Limb (tissue), 2 donors: ENCODE results near the gene ZNF814.
"Not testable (repeated sequence)": the region's sequence is repeated elsewhere in the genome, so short reads cannot be mapped to it uniquely, and the experiment has no call there.

Experiments used
- DNase-seq, 2 donors: peaks; one replicate each; pipeline ENCODE4 v3.0.0-alpha.2; 2016; ENCODE audit errors: extremely low spot score in 2 of 2

Gene ZNF814

DNA sequence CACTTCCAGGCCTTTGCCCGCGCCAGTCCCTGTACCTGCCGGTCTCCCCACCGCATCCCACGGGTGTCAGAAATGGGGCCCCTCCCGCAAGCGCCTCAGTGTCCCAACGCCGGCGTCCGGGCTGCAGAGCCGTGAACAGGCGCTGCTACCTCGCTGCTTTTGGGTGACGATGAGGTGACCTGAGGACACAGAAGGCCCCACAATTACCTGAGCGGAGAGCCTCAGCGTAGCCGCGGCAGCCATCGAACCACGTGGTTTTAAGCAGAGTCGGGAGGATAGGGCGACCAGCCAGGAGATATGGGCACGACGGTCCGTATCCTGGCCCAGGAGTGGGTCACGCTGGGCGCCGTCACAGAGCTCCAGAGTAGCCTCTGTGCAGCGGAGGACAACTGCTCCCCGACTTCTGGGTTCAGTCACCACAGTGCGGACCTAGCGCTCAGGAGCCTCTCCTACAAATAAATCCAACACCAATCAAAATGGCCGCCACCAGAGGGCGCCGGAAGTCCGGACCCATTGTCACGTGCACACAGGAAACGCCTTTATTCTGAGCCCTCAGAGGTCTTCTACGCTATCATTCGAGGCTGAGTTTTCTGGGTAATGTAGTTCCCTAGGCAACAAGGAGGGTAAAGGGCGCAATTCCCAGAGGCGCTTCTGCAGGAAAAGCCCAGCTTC is at the start of gene ZNF814:
Gene ZNF814 (minus strand): TSS at position 478 of the 672 bp plus-strand sequence. CDS start 235 bp downstream, at position 243.
- peak; percentile 91 to 93 for DNase-seq

DNA sequence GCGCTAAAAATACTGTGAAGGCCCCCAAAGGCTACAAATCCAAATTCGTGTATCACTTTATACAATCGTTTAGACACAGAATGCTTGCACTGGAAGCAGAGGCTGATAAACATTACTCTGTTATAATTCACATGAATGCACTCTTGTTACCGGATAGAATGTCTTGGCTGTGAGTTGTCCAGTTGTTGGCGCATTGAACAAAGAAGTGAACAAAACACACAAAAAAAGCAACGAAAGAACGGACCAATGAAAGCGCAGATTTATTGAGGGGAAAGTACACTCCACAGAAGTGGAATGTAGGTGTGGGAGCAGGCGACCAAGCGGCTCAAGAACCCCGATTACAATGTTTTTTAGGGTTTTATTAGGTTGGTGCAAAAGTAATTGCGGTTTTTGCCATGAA is 46.9 kb upstream of the ZNF814 start:
- no peak for DNase-seq

DNA sequence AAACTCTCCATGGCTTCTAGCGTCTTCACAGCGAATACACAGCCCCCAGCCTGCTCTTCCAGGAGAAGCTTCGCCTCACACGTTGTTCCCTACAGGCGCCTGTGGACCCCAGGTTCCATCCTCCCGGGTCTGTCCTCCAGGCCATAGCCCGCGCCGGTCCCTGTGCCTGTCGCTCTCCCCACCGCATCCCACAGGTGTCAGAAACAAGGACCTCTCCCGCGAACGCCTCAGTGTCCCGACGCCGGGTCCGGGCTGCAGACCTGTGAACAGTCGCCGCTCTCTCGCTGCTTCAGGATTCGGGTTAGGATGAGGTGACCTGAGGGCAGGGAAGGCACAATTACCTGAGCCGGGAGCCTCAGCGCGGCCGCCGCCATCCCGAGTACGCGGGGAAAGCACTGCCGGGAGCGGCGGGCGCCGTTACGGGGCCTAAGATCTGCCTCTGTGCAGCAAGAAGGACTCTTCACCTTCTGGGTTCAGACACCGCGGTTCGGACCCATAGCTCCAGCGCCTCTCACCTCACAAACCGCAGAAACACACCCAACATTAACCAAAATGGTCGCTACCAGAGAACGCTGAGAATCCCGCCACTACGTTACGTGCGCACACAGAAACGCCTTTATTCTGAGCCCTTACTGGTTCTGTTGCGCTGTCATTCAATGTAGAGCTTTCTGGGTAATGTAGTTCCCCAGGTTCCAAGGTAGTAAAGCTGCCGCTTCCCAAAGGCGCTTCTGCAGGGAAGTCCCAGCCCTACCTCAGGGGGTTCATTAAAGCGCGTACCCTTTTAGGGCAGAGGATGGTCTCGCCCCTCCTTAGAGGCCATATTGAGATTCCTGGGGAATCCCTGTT is 46.2 kb upstream of the ZNF814 start, which contains the start of gene ZNF418:
Gene ZNF418 (minus strand): TSS at position 583 of the 846 bp plus-strand sequence. CDS start 1,580 bp downstream, outside the sequence.
- peak; percentile 81 to 92 for DNase-seq

DNA sequence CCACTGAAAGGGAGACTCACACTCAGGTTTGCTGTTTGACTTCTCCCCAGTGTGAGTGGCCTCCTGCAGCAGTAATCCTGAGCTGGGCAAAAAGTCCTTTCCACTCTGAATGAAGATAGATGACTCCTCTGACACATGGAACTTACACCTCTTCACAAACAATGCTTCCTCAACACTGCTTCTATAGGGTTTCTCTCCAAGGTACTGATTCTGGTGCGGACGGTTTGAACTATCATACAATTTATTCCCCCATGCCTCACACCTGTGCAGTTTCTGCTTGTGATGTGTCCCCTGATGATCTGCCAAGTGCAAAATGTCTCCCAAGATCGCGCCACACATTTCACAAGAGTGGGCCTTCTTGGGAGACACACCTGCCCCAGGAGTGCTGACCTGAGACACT is 38.8 kb upstream of the ZNF814 start:
- DNase-seq, result no peak

DNA sequence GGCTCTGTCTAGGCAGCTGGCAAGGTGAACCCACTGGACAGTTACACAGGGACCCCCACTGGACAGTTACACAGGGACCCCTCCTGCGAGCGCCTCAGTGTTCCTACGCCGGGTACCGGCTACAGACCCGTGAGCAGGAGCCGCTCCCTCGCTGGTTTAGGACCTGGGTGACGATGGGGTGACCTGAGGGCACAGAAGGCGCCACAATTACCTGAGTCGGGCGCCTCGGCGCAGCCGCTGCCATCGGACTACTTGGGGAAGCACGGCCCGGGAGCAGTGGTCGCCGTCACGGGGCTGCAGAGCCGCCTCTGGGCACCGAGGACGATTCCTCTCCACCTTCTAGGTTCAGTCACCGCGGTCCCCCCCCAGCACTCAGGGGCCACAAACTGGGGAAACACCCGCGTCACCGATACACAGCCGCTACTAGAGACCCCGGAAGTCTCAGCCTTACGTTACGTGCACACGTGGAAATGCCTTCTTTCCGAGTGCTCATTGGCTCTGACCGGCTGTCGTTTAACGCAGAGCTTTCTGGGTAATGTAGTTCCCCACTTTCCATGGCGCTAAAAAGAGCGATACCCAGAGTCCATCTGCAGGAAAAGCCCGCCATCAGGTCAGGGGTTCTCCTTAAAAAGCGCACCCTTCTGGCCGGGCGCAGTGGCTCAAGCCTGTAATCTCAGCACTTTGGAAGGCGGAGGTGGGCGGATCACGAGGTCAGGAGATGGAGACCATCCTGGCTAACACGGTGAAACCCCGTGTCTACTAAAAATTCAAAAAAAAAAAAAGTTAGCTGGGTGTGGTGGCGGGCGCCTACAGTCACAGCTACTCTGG is 27.5 kb upstream of the ZNF814 start, which contains the start of gene ZNF417:
Gene ZNF417 (minus strand): TSS at position 425 of the 828 bp plus-strand sequence. CDS start 181 bp downstream, at position 244.
- DNase-seq, result peak; percentile 88 to 97

DNA sequence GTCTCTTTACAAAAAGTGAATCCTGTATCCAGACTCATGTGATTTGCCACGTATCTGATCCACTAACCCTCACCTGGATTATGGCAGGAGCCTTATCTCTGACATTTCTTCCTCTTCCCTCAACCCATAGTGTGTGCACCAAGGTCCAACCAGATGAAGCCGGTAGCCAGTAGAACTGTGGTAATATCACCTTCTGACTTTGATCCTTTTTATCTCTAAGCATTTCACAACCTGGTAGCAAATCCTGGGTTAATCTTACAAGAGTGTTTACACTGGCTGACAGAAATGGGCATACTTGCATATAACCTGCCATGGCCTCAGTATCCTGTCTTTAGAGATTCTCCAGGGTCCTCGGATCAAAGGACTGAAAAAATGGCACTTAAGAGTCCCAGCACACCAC is 25.7 kb upstream of the ZNF814 start:
- no peak for DNase-seq

DNA sequence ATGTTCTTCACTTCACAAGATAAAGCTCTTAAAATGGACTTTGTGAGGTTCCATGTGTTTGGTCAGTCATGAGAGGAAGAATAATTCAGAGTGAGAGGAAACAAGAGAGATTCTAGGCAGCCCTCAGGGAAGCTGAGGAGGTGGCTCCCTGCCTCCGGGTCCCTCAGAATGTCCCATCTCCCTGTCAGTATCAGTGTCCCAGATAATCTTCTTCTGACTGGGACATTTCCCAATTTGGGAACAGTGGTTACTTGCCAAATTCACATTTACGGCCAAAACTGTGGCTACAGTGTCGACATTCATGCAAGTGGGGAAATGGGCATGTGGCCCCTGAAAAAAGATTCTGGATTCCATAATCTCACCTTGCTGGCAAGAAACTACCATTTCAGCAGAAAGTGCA is 18.6 kb upstream of the ZNF814 start:
- DNase-seq, result no peak

DNA sequence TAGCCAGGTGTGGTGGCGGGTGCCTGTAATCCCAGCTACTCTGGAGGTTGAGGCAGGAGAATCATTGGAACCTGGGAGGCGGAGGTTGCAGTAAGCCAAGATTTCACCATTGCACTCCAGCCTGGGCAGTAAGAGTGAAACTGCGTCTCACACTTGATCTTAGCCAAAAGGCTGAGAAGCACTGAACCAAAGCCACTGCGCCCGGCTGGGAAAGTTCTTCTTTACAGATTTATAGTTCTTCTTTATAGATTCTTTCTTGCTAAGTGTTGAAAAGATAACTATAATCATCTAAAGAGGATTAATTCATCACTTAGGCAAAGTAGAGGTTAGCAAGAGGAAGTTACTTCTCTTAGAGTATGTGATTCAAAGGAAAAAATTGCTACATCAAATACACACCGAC is 16.4 kb upstream of the ZNF814 start:
- DNase-seq, result no peak

DNA sequence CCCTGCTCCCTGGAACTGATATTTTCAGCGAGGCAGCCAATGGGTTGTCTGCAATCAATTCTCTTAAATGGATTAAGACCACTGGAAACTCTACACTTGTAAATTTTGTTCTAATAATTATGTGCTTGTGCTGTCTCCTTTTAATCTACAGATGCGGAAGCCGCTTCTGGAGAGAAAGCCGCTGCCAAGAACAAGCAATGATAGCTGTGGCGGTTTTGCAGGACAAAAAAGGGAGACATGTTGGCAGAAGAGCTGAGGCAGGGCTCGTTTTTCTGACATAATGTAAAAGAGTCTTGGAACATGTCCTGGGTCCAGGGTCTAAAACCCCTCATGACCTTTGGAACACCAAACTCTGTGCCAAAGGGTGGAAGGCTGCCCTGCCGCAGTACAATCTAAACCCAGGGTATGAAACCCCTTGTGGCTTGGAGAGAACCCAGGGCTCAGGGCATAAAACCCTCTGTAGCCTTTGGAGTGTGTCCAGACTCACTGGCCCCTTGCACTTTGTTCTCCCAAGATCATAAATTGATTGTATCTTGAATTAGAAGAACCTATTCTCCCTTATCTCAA is 14.9 kb upstream of the ZNF814 start:
- no peak for DNase-seq

DNA sequence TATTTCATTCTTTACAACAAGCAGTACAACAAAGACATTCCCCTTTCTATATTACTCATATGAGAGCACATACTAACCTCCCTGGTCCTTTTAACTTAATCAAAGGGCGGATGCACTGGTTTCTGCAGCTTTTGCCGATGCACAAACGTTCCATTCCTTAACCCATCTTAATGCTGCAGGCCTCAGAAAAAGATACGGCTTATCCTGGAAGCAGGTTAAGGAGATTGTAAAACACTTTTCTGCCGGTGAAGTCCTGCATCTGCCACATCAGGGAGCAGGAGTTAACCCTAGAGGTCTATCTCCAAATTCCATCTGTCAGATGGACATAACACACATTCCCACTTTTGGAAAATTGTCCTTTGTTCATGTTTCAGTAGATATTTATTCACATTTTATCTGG is 11.5 kb upstream of the ZNF814 start:
- DNase-seq, result no peak

DNA sequence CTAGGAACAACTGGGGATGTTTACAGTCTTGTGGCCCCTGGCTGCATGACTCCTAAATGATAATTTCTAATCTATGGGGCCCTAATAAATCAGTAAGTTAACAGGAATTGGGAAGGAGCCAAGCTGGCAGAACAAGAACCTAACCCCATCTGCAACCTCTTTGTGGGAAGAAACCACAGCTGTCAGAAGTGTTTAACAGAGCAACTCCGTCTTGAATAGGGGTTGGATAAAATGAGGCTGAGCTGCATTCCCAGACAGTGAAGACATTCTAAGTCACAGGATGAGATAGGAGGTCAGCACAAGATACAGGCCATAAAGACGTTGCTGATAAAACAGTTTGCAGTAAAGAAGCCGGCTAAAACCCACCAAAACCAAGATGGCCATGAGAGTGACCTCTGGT is 1.9 kb upstream of the ZNF814 start:
- not testable (repeated sequence) for DNase-seq

DNA sequence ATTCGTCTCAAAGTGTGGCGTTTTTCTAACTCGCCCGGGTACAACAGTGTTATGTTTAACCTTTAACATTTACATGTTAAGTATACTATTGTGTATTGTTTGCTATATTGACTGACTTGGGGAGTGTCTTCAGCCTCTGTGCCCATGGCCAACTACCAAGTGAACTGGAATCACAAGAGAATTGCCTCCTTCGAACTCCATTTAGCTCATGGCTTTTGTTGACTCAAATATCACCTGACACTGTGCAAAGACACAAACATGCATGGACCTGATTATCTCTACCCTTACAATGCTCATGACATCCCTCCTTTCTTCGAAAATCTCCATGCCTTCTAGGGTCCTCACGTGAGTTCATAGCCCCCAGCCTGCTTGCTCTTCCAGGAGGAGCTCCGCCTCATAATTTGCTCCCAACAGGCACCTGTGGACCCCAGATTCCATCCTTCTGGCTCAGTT is 704 bp downstream of the ZNF814 start:
- DNase-seq, result no peak

DNA sequence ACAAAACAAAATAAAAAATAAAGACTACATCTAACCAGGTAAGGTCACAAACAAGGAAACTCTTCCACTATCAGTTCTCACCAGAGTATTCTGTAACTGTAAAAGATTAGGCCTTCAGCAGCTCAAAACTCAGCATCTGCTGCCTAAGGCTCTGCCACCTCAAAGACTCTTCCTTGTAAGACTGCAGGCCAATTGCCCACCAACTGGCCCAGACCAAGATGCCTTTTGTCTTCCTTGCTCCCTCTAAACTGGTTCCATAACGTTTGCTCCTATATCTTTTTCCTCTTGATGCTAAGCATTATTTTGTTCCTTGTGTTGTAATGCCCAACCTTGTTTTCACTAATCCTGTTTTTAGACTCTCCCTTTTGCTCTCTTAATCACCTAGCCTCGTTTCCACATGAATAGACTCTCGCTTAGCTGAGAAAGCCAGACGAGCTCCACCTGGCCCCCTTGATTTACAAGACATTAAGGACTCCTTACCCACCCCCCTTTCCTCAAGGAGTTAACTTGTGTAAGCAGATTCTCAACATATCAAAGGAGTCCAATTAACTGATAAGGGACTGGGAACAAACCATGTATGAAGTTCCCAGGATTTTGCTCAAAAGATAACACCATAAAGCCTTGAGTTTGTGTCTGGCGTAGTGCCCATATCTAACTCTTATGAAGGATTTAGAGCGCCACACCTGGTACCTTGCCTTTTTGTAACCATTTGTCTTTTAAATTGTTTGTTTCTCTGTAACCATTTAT is 1.5 kb downstream of the ZNF814 start:
- peak in 1 of 2 donors; percentile 24 for DNase-seq

DNA sequence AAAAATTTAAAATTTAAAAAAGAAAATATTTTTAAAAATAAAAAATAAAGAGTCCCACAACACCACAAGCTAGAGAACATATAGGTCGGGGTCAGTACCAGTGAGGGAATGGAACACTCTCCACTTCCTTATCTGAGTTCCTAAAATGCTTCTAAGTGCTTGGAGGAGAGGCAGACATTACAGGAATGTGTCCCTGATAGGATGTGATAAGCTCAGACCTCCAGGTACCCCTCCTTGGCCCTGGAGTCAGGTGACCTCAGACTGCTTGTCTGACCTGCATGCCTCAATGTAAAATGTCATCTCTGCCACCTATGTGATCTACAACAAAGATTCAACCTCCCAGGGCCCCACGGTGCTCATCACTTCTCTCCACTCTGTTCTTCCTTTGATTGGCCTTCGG is 2.8 kb downstream of the ZNF814 start:
- no peak for DNase-seq

DNA sequence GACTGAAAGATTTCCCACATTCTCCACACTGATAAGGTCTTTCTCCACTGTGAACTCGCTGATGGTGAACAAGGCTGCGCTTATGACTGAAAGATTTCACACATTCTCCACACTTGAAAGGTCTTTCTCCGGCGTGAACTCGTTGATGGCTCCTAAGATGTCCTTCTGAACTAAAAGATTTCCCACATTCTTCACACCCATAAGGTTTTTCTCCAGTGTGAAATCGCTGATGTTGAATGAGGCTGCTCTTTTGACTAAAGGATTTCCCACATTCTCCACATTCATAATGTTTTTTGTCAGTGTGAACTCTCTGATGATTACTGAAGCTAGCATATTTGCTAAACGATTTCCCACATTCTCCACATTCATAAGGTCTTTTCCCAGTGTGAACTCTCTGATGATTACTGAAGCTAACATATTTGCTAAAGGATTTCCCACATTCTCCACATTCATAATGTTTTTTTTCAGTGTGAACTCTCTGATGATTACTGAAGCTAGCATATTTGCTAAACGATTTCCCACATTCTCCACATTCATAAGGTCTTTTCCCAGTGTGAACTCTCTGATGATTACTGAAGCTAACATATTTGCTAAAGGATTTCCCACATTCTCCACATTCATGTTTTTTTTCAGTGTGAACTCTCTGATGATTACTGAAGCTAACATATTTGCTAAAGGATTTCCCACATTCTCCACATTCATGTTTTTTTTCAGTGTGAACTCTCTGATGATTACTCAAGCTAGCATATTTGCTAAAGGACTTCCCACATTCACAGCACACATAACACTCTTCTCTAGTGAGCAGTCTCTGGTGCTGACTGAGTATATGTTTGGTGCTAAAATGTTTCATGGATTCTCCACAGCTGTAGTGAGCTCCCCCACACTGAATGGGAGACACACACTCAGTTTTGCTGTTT is 14.7 kb downstream of the ZNF814 start:
- DNase-seq, result not testable (repeated sequence)

DNA sequence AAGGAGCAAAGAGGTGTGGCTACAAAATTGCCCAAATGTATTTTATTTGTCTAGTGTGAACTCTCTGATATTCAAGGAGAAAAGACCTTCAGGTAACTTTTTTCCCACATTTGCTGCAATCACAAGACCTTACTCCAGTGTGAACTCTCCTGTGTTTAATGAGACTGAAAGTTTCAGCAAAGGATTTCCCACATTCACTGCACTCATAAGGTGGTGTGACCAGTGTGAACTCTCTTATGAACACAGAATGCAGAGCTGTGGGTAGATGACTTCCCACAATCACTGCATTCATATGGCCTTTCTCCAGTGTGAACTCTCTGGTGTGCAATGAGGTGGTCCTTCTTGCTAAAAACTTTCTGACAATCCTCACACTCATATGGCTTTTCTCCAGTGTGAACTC is 16.4 kb downstream of the ZNF814 start:
- no peak for DNase-seq

DNA sequence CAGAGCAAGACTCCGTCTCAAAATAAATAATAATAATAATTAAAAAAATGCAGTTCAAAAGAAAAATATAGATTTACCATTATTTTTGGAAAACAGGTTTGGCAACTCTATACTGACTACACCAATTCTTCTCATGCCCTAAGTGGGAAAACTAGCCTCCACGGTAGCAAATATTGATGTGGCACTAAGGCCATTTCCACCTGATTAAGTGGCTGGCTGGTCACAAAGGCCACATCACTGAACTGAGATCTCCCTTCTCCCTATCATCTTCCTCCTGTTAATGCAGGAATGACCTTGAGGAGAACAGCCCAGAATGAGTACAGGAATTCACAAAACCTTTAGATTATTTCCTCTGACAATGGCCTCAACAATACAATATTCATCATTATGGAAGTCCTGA is 18.6 kb downstream of the ZNF814 start:
- no peak for DNase-seq

DNA sequence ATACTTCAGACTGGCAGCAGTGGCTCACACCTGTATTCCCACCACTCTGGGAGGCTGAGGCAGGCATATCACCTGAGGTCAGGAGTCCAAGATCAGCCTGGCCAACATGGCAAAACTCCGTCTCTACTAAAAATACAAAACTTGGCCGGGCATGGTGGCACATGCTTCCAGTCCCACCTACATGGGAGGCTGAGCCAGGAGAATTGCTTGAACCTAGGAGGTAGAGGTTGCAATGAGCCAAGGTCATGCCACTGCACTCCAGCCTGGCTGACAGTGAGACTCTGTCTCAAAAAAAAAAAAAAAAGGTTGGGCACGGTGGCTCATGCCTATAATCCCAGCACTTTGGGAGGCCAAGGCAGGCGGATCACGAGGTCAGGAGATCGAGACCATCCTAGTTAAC is 19.2 kb downstream of the ZNF814 start:
- not testable (repeated sequence) for DNase-seq

DNA sequence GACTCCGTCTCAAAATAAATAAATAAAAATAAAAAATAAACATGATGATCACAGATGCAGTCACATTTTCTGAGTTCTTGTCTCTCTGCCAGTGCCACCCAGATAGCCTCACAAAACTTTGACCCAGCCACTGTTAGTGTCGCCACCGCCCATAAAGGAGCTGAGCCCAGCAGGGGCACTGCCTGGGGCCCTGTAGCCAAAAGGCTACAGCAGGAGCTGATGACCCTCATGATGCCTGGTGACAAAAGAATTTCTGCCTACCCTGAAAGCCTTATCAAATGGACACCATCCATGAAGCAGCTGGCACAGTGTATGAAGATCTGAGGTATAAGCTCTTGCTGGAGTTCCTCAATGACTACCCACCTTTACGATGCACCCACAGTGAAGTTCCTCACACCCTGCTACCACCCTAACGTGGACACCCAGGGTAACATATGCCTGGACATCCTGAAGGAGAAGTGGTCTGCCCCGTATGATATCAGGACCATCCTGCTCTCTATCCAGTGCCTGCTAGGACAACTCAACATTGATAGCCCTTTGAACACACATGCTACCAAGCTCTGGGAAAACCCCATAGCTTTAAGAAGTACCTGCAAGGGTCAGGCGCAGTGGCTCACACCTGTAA is 20.9 kb downstream of the ZNF814 start:
- DNase-seq, result no peak
